K562 (cell line): Measurements from ENCODE around the gene RNU6-9. TPM values are rescaled to one million over a fixed set of nuclear protein-coding genes. Genes with fewer than 3 reads are reported as not detected.

ENCODE experiments used
- ATF1 ChIP-seq, 2 experiments: fragments of 450-650 bp in 1 of 2; IDR thresholded peaks; 2 replicates each; pipeline ENCODE4 v1.6.1; 2016; ENCODE audit warnings: missing compliant biosample characterization in 1 of 2, missing genetic modification characterization in 1 of 2
- CBX3 ChIP-seq, 2 experiments: IDR thresholded peaks; 1 replicate in 1 of 2; 2 replicates in 1 of 2; pipeline ENCODE4 v1.6.1; 2012; ENCODE audit warnings: inconsistent platforms in 2 of 2, low read length in 2 of 2, borderline replicate concordance in 1 of 2, control low read depth in 1 of 2
- CCNT2 ChIP-seq: IDR thresholded peaks from 2 replicates; pipeline ENCODE4 v1.6.1; 2011; ENCODE audit warnings: borderline replicate concordance, low read depth, mild to moderate bottlenecking, moderate library complexity, mixed read lengths, low read length; ENCODE audit not compliant: insufficient read length; ENCODE audit errors: extremely low read depth
- CHD1 ChIP-seq: fragments of 200-600 bp; sonication (generic); IDR thresholded peaks from one replicate; pipeline ENCODE4 v1.6.1; 2012; ENCODE audit warnings: mild to moderate bottlenecking, moderate library complexity, low read length, inconsistent platforms
- GABPB1 ChIP-seq: sonication (generic); formaldehyde crosslinking; IDR thresholded peaks from 2 replicates; pipeline ENCODE4 v1.8.0; 2022; ENCODE audit warnings: mild to moderate bottlenecking, missing genetic modification reagents
- KAT7 ChIP-seq: sonication (generic); formaldehyde crosslinking; IDR thresholded peaks from 2 replicates; pipeline ENCODE4 v1.8.0; 2022; ENCODE audit warnings: missing genetic modification reagents, mild to moderate bottlenecking, borderline replicate concordance
- KLF13 ChIP-seq: fragments of 450-650 bp; IDR thresholded peaks from 2 replicates; pipeline ENCODE4 v1.6.1; 2016; ENCODE audit warnings: missing genetic modification characterization, low read depth, mild to moderate bottlenecking, missing compliant biosample characterization, moderate library complexity, borderline replicate concordance
- MXI1 ChIP-seq: IDR thresholded peaks from 2 replicates; pipeline ENCODE4 v1.6.1; 2011; ENCODE audit warnings: low read depth, mild to moderate bottlenecking, improper control_type of control experiment, low read length
- MYC ChIP-seq, 2 experiments: fragments of 250-450 bp in 1 of 2; sonication (Bioruptor Pico) in 1 of 2; IDR thresholded peaks; 2 replicates each; pipeline versions ENCODE4 v1.5.1 to v1.6.1; 2012 to 2021; ENCODE audit warnings: low read depth in 2 of 2, borderline replicate concordance in 1 of 2, improper control_type of control experiment in 1 of 2, low read length in 1 of 2, mild to moderate bottlenecking in 1 of 2, moderate library complexity in 1 of 2
- RBFOX2 ChIP-seq: fragments of 200-400 bp; formaldehyde crosslinking; IDR thresholded peaks from 2 replicates; pipeline ENCODE4 v1.6.1; 2017; ENCODE audit warnings: low read depth, mild to moderate bottlenecking, low read length, moderate library complexity
- SMARCB1 ChIP-seq: IDR thresholded peaks from 2 replicates; pipeline ENCODE4 v1.6.1; 2011; ENCODE audit warnings: improper control_type of control experiment, low read depth; ENCODE audit not compliant: insufficient read length
- ZBED1 ChIP-seq: IDR thresholded peaks from 2 replicates; pipeline ENCODE4 v1.6.1; 2014
- ZFX ChIP-seq: sonication (generic); formaldehyde crosslinking; IDR thresholded peaks from 2 replicates; pipeline ENCODE4 v1.8.0; 2022; ENCODE audit warnings: mild to moderate bottlenecking, missing genetic modification reagents, moderate library complexity
- ZNF511 ChIP-seq: sonication (generic); formaldehyde crosslinking; IDR thresholded peaks from 2 replicates; pipeline ENCODE4 v1.8.0; 2022; ENCODE audit warnings: mild to moderate bottlenecking, missing genetic modification reagents
- ZNF717 ChIP-seq: fragments of 250-450 bp; sonication (Bioruptor Pico); IDR thresholded peaks from 2 replicates; pipeline ENCODE4 v1.5.0; 2021
- polyA plus RNA-seq, 8 experiments: library from polyadenylated mRNA; depleted of rRNA in 4 of 8; stranded (reverse) in 5 of 8; unstranded in 3 of 8; fragments of >200 nt; fragmentation: Nextera tagmentation in 2 of 8; fragmentation: Illumina TruSeq in 1 of 8; extraction: Ambion mirVana in 2 of 8; extraction: Trizol in 1 of 8; gene quantifications; 2 replicates each; pipeline versions ENCODE4 v1.2.1 to v1.2.3, GENCODE V29; 2011 to 2014; ENCODE audit warnings: inconsistent platforms in 1 of 8, missing spikeins in 1 of 8
- total RNA-seq, 7 experiments: library from RNA; depleted of rRNA in 6 of 7; stranded (reverse); fragments of >200 nt in 6 of 7; fragmentation: Illumina TruSeq in 2 of 7; extraction: Trizol in 2 of 7; gene quantifications; 2 replicates each; pipeline versions ENCODE4 v1.2.1 to v1.2.3, GENCODE V29; 2011 to 2021; ENCODE audit warnings: low replicate concordance in 1 of 7
- TF ChIP-seq, protein P1 (sequence below): fragments of 250-450 bp; sonication (Bioruptor Pico); IDR thresholded peaks from 2 replicates; pipeline ENCODE4 v1.8.0; 2021; ENCODE audit warnings: moderate library complexity, mild to moderate bottlenecking, inconsistent platforms
- TF ChIP-seq, protein P2 (sequence below), 2 experiments: fragments of 450-650 bp; formaldehyde crosslinking in 1 of 2; IDR thresholded peaks; 2 replicates each; pipeline versions ENCODE4 v1.4.0 to v1.6.1; 2014 to 2020; ENCODE audit warnings: mild to moderate bottlenecking in 2 of 2, borderline replicate concordance in 1 of 2, low read depth in 1 of 2

RNU6-9 gene
- total and polyA plus RNA-seq, 9 of the 15 experiments (the other 6 are each of a cell fraction or from before 2014, with no cell fraction given), result not detected

GRCh38 chr19:911197-912033, 18.1 kb downstream of the RNU6-9 start (continued):
- TF ChIP-seq ZFX (CRISPR knock-in tag) (peak; percentile 39; the same call in 1 of the 2 replicates), SMARCB1 (no peak), CHD1 (peak; percentile 76), CCNT2 (no peak), GABPB1 (CRISPR knock-in tag) (peak; percentile 37; the same call in 1 of the 2 replicates), CBX3 (IDR thresholded peaks at IDR 0.05; ENCODE audit: borderline replicate concordance in 1 of 2, low read length in 2 of 2) (0 out of 3 replicates have a peak, but pooled peaks of 1 of the 2 experiments have one; percentile 21), MYC (IDR thresholded peaks at IDR 0.05; ENCODE audit: low read depth, low read length) (peak; percentile 74), MYC (CRISPR knock-in tag; IDR thresholded peaks at IDR 0.05; ENCODE audit: borderline replicate concordance, low read depth) (peak; percentile 69; the same call in 1 of the 2 replicates), MXI1 (no peak), KLF13 (tag) (no peak), ZBED1 (no peak), ZNF717 (CRISPR knock-in tag) (no peak), KAT7 (CRISPR knock-in tag) (no peak), ZNF511 (CRISPR knock-in tag) (0 out of 2 replicates have a peak, but pooled peaks have one; percentile 38), RBFOX2 (peak; percentile 82), ATF1 (CRISPR knock-in tag; IDR thresholded peaks at IDR 0.05) (no peak), ATF1 (tag; IDR thresholded peaks at IDR 0.05) (peak; percentile 15; the same call in 1 of the 2 replicates)
- TF ChIP-seq, protein P1, sequence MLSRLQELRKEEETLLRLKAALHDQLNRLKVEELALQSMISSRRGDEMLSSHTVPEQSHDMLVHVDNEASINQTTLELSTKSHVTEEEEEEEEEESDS (CRISPR knock-in tag), result no peak
- TF ChIP-seq, protein P2, sequence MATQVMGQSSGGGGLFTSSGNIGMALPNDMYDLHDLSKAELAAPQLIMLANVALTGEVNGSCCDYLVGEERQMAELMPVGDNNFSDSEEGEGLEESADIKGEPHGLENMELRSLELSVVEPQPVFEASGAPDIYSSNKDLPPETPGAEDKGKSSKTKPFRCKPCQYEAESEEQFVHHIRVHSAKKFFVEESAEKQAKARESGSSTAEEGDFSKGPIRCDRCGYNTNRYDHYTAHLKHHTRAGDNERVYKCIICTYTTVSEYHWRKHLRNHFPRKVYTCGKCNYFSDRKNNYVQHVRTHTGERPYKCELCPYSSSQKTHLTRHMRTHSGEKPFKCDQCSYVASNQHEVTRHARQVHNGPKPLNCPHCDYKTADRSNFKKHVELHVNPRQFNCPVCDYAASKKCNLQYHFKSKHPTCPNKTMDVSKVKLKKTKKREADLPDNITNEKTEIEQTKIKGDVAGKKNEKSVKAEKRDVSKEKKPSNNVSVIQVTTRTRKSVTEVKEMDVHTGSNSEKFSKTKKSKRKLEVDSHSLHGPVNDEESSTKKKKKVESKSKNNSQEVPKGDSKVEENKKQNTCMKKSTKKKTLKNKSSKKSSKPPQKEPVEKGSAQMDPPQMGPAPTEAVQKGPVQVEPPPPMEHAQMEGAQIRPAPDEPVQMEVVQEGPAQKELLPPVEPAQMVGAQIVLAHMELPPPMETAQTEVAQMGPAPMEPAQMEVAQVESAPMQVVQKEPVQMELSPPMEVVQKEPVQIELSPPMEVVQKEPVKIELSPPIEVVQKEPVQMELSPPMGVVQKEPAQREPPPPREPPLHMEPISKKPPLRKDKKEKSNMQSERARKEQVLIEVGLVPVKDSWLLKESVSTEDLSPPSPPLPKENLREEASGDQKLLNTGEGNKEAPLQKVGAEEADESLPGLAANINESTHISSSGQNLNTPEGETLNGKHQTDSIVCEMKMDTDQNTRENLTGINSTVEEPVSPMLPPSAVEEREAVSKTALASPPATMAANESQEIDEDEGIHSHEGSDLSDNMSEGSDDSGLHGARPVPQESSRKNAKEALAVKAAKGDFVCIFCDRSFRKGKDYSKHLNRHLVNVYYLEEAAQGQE (IDR thresholded peaks at IDR 0.05; ENCODE audit: borderline replicate concordance), result no peak
- TF ChIP-seq, protein P2 (CRISPR knock-in tag; IDR thresholded peaks at IDR 0.05; ENCODE audit: low read depth), result no peak
